Testis (tissue), 3 donors: Measurements from ENCODE around the gene SMG6. TPM values are rescaled to one million over a fixed set of nuclear protein-coding genes. Genes with fewer than 3 reads are reported as not detected.
A peak's percentile ranks its signal among the peaks of the same experiment; 100 is the strongest.

Experiments used
- DNase-seq: peaks from one replicate; pipeline ENCODE4 v3.0.0-alpha.2; 2019
- H3K27ac ChIP-seq, 2 donors: fragments of 200-600 bp; sonication (generic); one replicate each; pipeline ENCODE4 v1.5.1; 2019
- H3K27me3 ChIP-seq: fragments of 200-600 bp; sonication (generic); one replicate; pipeline ENCODE4 v1.5.1; 2019
- H3K36me3 ChIP-seq: fragments of 200-600 bp; sonication (generic); one replicate; pipeline ENCODE4 v1.5.1; 2017; ENCODE audit warnings: low read depth; ENCODE audit errors: missing control alignments
- H3K4me1 ChIP-seq: fragments of 200-600 bp; sonication (generic); one replicate; pipeline ENCODE4 v1.5.1; 2019
- H3K4me3 ChIP-seq, 2 donors: fragments of 200-600 bp; sonication (generic); one replicate each; pipeline ENCODE4 v1.5.1; 2017 to 2019
- H3K9me3 ChIP-seq: fragments of 200-600 bp; sonication (generic); one replicate; pipeline ENCODE4 v1.5.1; 2017
- POLR2A ChIP-seq: fragments of 450-650 bp; IDR thresholded peaks from one replicate; pipeline ENCODE4 v1.6.1; 2017; ENCODE audit warnings: antibody characterized with exemption, mild to moderate bottlenecking, moderate library complexity
- WGBS, 2 donors: methylation state at CpG; one replicate each; pipeline ENCODE4 v1.1.5; 2018; 5-methylcytosine and 5-hydroxymethylcytosine counted together
- intact Hi-C: fragments of 100-400 bp; cut with DNase I; formaldehyde crosslinking; loops from one replicate; pipeline ENCODE4 v1.15.1; 2023; ENCODE audit warnings: low total_unique reads
- microRNA counts, 2 donors: library from miRNA; unstranded; fragments of <30 nt; microRNA quantifications; one replicate each; lab custom pipeline; 2016
- microRNA-seq, 2 donors: library from miRNA; unstranded; fragments of <30 nt; microRNA quantifications; one replicate each; pipeline ENCODE4, GENCODE V29; 2016; ENCODE audit warnings: borderline number of aligned reads in 2 of 2, borderline replicate concordance in 1 of 2
- polyA plus RNA-seq: library from polyadenylated mRNA; stranded (reverse); fragments of 350-450 nt; fragmentation: Illumina TruSeq; extraction: RNeasy Lipid Tissue Mini Kit (QIAGEN cat#74804); gene quantifications from one replicate; pipeline ENCODE4 v1.2.3, GENCODE V29; 2014; ENCODE audit warnings: low read depth, low replicate concordance; ENCODE audit not compliant: insufficient read depth
- small RNA-seq, 2 donors: library from RNA; depleted of rRNA; stranded (forward); fragments of <200 nt; gene quantifications; one replicate each; pipeline ENCODE3, GENCODE V24; 2016
- total RNA-seq, 2 donors: library from RNA; depleted of rRNA; stranded (reverse); fragments of >200 nt; gene quantifications; one replicate each; pipeline ENCODE4 v1.2.3, GENCODE V29; 2016
- TF ChIP-seq, protein P1 (sequence below), 3 experiments: fragments of 450-650 bp in 2 of 3; fragments of 200-600 bp in 1 of 3; sonication (generic) in 1 of 3; IDR thresholded peaks; one replicate each; pipeline ENCODE4 v1.5.1; 2016 to 2019; ENCODE audit warnings: antibody characterized with exemption in 3 of 3, mild to moderate bottlenecking in 2 of 3, moderate library complexity in 1 of 3

Gene SMG6
- total and polyA plus RNA-seq, 3 donors from 2014 or later, result 68.7 to 86.5 (median 80.6) TPM

DNA sequence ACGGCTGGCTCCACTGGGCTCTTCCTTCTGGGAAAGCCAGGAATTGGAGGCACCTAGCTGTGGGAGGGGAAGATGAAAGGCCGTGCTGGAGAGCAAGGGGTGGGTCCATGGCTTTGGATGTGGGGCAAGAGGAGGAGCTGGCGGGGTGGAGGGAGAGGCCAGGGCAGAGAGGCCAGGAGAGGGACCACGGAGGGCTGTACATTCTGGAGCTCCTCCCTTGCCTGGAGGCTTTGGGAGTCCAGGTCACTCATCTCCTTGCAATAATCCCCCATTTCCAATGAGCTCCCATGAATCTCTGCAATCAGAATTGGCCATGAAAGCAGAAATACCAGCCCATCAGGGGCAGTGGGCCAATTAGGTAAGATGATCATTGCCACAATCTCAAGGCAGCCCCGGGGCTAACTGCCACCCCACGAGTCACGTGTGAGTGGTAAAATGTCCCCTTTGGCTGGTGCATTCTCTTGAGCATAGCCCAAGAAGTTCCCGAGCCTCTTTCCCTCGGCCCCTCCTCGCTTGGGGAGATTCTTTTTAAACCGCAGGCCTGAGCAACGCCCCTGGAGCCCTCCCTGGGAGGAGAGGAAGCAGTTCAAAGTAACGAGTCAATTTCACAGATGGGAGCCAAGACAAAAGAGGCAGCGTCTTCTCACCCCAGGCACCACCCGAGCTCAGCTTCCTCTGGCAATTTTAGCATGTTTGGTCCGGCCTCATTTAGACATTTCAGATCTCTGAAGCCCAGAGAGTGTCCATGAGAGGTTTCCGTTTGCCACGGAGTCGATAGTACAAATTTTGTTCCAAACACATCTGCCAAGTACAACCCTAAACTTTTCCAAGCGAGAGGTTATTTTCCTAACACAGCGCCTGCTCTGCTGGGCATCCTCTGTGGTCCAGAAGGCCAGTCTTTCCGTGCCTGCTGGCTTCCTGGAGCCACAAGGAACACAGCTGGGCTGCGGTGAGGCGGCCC, 291.9 kb downstream of the SMG6 start:
- no peaks in the 10 kb centered on the region for H3K27me3 ChIP-seq
- H3K9me3 ChIP-seq, result no peaks in the 10 kb centered on the region
- intact Hi-C loops, result no loop called here
- peaks cover 9% of the 10 kb centered on the region for H3K4me1 ChIP-seq
- no peaks in the 10 kb centered on the region for H3K36me3 ChIP-seq
- TF ChIP-seq, protein P1, sequence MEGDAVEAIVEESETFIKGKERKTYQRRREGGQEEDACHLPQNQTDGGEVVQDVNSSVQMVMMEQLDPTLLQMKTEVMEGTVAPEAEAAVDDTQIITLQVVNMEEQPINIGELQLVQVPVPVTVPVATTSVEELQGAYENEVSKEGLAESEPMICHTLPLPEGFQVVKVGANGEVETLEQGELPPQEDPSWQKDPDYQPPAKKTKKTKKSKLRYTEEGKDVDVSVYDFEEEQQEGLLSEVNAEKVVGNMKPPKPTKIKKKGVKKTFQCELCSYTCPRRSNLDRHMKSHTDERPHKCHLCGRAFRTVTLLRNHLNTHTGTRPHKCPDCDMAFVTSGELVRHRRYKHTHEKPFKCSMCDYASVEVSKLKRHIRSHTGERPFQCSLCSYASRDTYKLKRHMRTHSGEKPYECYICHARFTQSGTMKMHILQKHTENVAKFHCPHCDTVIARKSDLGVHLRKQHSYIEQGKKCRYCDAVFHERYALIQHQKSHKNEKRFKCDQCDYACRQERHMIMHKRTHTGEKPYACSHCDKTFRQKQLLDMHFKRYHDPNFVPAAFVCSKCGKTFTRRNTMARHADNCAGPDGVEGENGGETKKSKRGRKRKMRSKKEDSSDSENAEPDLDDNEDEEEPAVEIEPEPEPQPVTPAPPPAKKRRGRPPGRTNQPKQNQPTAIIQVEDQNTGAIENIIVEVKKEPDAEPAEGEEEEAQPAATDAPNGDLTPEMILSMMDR (IDR thresholded peaks at IDR 0.05), result no peak
- no peak for TF ChIP-seq POLR2A
- no peak overlapping the region for H3K4me3 ChIP-seq
- H3K27ac ChIP-seq, result peak overlapping the region in 1 of 2 donors; percentile 77
- WGBS, 2 donors, result 37 to 42% methylated on average over 24 of the region's 24 CpGs
- no peak for DNase-seq

MicroRNAs encoded within 50 kb of the gene (microRNA counts, 767-probe panel; counts per million panel counts)
- microRNA hsa-miR-132-3p (lab: Ali Mortazavi, UCI), result 7,480 to 8,190 counts per million in 2 donors
- 0 to 152 counts per million in 2 donors for microRNA hsa-miR-212-3p (lab: Ali Mortazavi, UCI)

Small RNA genes lying within 50 kb of the gene (microRNA-seq; reads per million reads assigned to microRNA genes)
- gene MIR132, result 1,852 to 2,198 reads per million in 2 donors
- 38.2 to 57.3 reads per million in 2 donors for gene MIR212

Small RNA genes lying within 50 kb of the gene (small RNA-seq; reads per million reads assigned to genes)
- gene AC090617.6 (0 reads per million in 2 donors), gene AC090617.7 (0 reads per million in 2 donors), gene AC090617.8 (0 reads per million in 2 donors), gene AC090617.9 (0 reads per million in 2 donors), gene MIR132 (4.3 to 7.7 reads per million in 2 donors), gene MIR212 (1.2 to 1.3 reads per million in 2 donors), gene OVCA2 (0 reads per million in 2 donors), gene RN7SL624P (0 reads per million in 2 donors), gene SNORD91A (1,251 to 2,081 reads per million in 2 donors), gene SNORD91B (433 to 467 reads per million in 2 donors)

Other genes with a start within 250 kb of the SMG6 start
- 10 to 100 TPM; 36.1 to 38.4 TPM for gene HIC1, start 248.7 kb downstream of the SMG6 start, total RNA-seq
- gene HIC1, start 248.7 kb downstream of the SMG6 start, polyA plus RNA-seq, result 8.7 TPM
- gene SRR, start 165 bp upstream of the SMG6 start, total RNA-seq, result 10 to 100 TPM; 14.2 to 16.9 TPM
- 16.1 TPM for gene SRR, start 165 bp upstream of the SMG6 start, polyA plus RNA-seq
- 10 to 100 TPM; 48.9 to 56.2 TPM for gene TSR1, start 32.7 kb upstream of the SMG6 start, total RNA-seq
- gene TSR1, start 32.7 kb upstream of the SMG6 start, polyA plus RNA-seq, result 39.2 TPM
- 10 to 100 TPM; 80.5 to 88.9 TPM for gene SGSM2, start 33.7 kb upstream of the SMG6 start, total RNA-seq
- 54.1 TPM for gene SGSM2, start 33.7 kb upstream of the SMG6 start, polyA plus RNA-seq
- gene MNT, start 97.3 kb upstream of the SMG6 start, total RNA-seq, result 10 to 100 TPM; 46.3 to 67.7 TPM
- 27.9 TPM for gene MNT, start 97.3 kb upstream of the SMG6 start, polyA plus RNA-seq
- gene METTL16, start 208.1 kb upstream of the SMG6 start, total RNA-seq, result 10 to 100 TPM; 42.7 to 53.6 TPM
- 23.1 TPM for gene METTL16, start 208.1 kb upstream of the SMG6 start, polyA plus RNA-seq